Uterus (tissue), 4 donors: ENCODE results near the gene USP35. TPM values are rescaled to one million over a fixed set of nuclear protein-coding genes. Genes with fewer than 3 reads are reported as not detected.

Experiments used
- DNase-seq, 2 donors: peaks; one replicate each; pipeline ENCODE4 v3.0.0-alpha.2; 2019 to 2020
- H3K27ac ChIP-seq, 2 donors: fragments of 200-600 bp; sonication (generic); 1 replicate in 1 of 2; 2 replicates in 1 of 2; pipeline ENCODE4 v1.5.1; 2016 to 2018
- H3K27me3 ChIP-seq, 2 donors: fragments of 200-600 bp; sonication (generic); one replicate each; pipeline ENCODE4 v1.5.1; 2018 to 2019; ENCODE audit warnings: control low read depth in 1 of 2
- H3K36me3 ChIP-seq, 2 donors: fragments of 200-600 bp; sonication (generic); one replicate each; pipeline ENCODE4 v1.5.1; 2019; ENCODE audit warnings: control low read depth in 1 of 2
- H3K4me1 ChIP-seq, 2 donors: fragments of 200-600 bp; sonication (generic); one replicate each; pipeline ENCODE4 v1.5.1; 2018 to 2019; ENCODE audit warnings: control low read depth in 1 of 2
- H3K4me3 ChIP-seq, 2 donors: fragments of 200-600 bp; sonication (generic); 1 replicate in 1 of 2; 2 replicates in 1 of 2; pipeline ENCODE4 v1.5.1; 2018 to 2019; ENCODE audit warnings: mild to moderate bottlenecking in 1 of 2
- H3K9me3 ChIP-seq, 2 donors: fragments of 200-600 bp; sonication (generic); one replicate each; pipeline ENCODE4 v1.5.1; 2019; ENCODE audit warnings: control low read depth in 1 of 2
- CTCF ChIP-seq, 4 experiments: fragments of 200-600 bp in 2 of 4; fragments of 450-650 bp in 2 of 4; sonication (generic) in 2 of 4; IDR thresholded peaks; one replicate each; pipeline ENCODE4 v1.5.1; 2016 to 2019; ENCODE audit warnings: antibody characterized with exemption in 4 of 4, mild to moderate bottlenecking in 2 of 4, moderate library complexity in 1 of 4
- POLR2A ChIP-seq, 2 donors: fragments of 450-650 bp; IDR thresholded peaks; one replicate each; pipeline ENCODE4 v1.6.1; 2016; ENCODE audit warnings: antibody characterized with exemption in 2 of 2, mild to moderate bottlenecking in 1 of 2, moderate library complexity in 1 of 2
- intact Hi-C: fragments of 100-400 bp; cut with DNase I; formaldehyde crosslinking; loops from one replicate; pipeline ENCODE4 v1.15.1; 2023; ENCODE audit warnings: low total_unique reads
- total RNA-seq, 4 donors: library from RNA; depleted of rRNA in 3 of 4; stranded (reverse); fragments of >200 nt in 3 of 4; gene quantifications; one replicate each; pipeline versions ENCODE4 v1.1.0 to v1.2.4, GENCODE V29; 2014 to 2023
- donor health status: DM: yes; HTN: yes; CAD: no.

The USP35 gene
- total RNA-seq, 4 donors from 2014 or later: 5.4 to 25.3 (median 10.3) TPM

- H3K36me3 ChIP-seq: no peaks in the 10 kb centered on the region
- intact Hi-C loops: no loop called here
- no peak for TF ChIP-seq POLR2A (IDR thresholded peaks at IDR 0.05)
- TF ChIP-seq CTCF (IDR thresholded peaks at IDR 0.05): no peak
These were observed 11.3 kb downstream of the USP35 start for GRCh38 chr11:78200061-78200460.

GRCh38 chr11:78200553-78200952, 11.8 kb downstream of the USP35 start:
- Histone ChIP-seq H3K4me3 (no peak overlapping the region), H3K4me1 (no peaks in the 10 kb centered on the region), H3K27me3 (no peaks in the 10 kb centered on the region), H3K36me3 (no peaks in the 10 kb centered on the region), H3K27ac (no peak overlapping the region), H3K9me3 (no peaks in the 10 kb centered on the region)
- TF ChIP-seq POLR2A (IDR thresholded peaks at IDR 0.05) (no peak), CTCF (IDR thresholded peaks at IDR 0.05) (no peak)
- intact Hi-C loops: no loop called here
- DNase-seq: no peak

More at GRCh38 chr11:78200061-78200460, 11.3 kb downstream of the USP35 start:
- H3K27me3 ChIP-seq: no peaks in the 10 kb centered on the region
- H3K4me1 ChIP-seq: no peaks in the 10 kb centered on the region
- no peak overlapping the region for H3K4me3 ChIP-seq
- DNase-seq: no peak
- H3K27ac ChIP-seq: no peak overlapping the region
- no peaks in the 10 kb centered on the region for H3K9me3 ChIP-seq

GRCh38 chr11:78201096-78201818, 12.5 kb downstream of the USP35 start:
- intact Hi-C loops: no loop called here
- Histone ChIP-seq H3K4me3 (no peak overlapping the region), H3K36me3 (no peaks in the 10 kb centered on the region), H3K9me3 (no peaks in the 10 kb centered on the region), H3K27ac (no peak overlapping the region), H3K4me1 (no peaks in the 10 kb centered on the region), H3K27me3 (no peaks in the 10 kb centered on the region)
- TF ChIP-seq CTCF (IDR thresholded peaks at IDR 0.05): no peak
- no peak for TF ChIP-seq POLR2A (IDR thresholded peaks at IDR 0.05)
- DNase-seq: no peak

- intact Hi-C loops: no loop called here
- Histone ChIP-seq H3K27ac (no peak overlapping the region), H3K36me3 (no peaks in the 10 kb centered on the region), H3K4me1 (no peaks in the 10 kb centered on the region), H3K9me3 (no peaks in the 10 kb centered on the region), H3K4me3 (no peak overlapping the region), H3K27me3 (no peaks in the 10 kb centered on the region)
- no peak for DNase-seq
- TF ChIP-seq POLR2A (IDR thresholded peaks at IDR 0.05): no peak
These were observed 14.0 kb downstream of the USP35 start for GRCh38 chr11:78202733-78203167.

GRCh38 chr11:78203184-78203583, 14.5 kb downstream of the USP35 start:
- intact Hi-C loops: no loop called here
- Histone ChIP-seq H3K36me3 (no peaks in the 10 kb centered on the region), H3K4me3 (no peak overlapping the region), H3K27ac (no peak overlapping the region), H3K9me3 (no peaks in the 10 kb centered on the region), H3K4me1 (no peaks in the 10 kb centered on the region), H3K27me3 (no peaks in the 10 kb centered on the region)
- TF ChIP-seq POLR2A (IDR thresholded peaks at IDR 0.05) (no peak), CTCF (IDR thresholded peaks at IDR 0.05) (no peak)
- no peak for DNase-seq
